Neural cell (in vitro differentiated cells): ENCODE data around the gene GRB2. TPM values are rescaled to one million over a fixed set of nuclear protein-coding genes. Genes with fewer than 3 reads are reported as not detected.

Experiments used
- H2AFZ ChIP-seq: fragments of 200-600, 300-800 bp; sonication (generic), shearing (Covaris generic); 2 replicates; pipeline ENCODE4 v1.6.0; 2014; ENCODE audit warnings: low read depth, mild to moderate bottlenecking, antibody characterized with exemption, low read length, moderate library complexity
- H3F3A ChIP-seq: fragments of 200-600 bp; shearing (Covaris generic); 2 replicates; pipeline ENCODE4 v1.6.1; 2016; ENCODE audit warnings: mild to moderate bottlenecking, moderate library complexity, mixed read lengths, antibody characterized with exemption, low read length; ENCODE audit not compliant: insufficient read depth, poor library complexity, severe bottlenecking
- H3K27ac ChIP-seq: fragments of 200-600, 300-800 bp; sonication (generic), shearing (Covaris generic); 2 replicates; pipeline ENCODE4 v1.5.1; 2014; ENCODE audit warnings: mild to moderate bottlenecking, low read length, moderate library complexity
- H3K27me3 ChIP-seq: fragments of 300-800, 200-600 bp; sonication (generic), shearing (Covaris generic); 2 replicates; pipeline ENCODE4 v1.6.0; 2014; ENCODE audit warnings: mild to moderate bottlenecking, low read depth, low read length, moderate library complexity; ENCODE audit not compliant: insufficient read depth
- H3K36me3 ChIP-seq: fragments of 300-800, 200-600 bp; sonication (generic), shearing (Covaris generic); 2 replicates; pipeline ENCODE4 v1.5.1; 2014; ENCODE audit warnings: mild to moderate bottlenecking, antibody characterized with exemption, low read length, moderate library complexity; ENCODE audit not compliant: insufficient read depth
- H3K4me2 ChIP-seq: fragments of 300-800, 200-600 bp; sonication (generic), shearing (Covaris generic); 2 replicates; pipeline ENCODE4 v1.6.0; 2014; ENCODE audit warnings: mild to moderate bottlenecking, low read length
- H3K4me3 ChIP-seq: fragments of 300-800, 200-600 bp; sonication (generic), shearing (Covaris generic); 2 replicates; pipeline ENCODE4 v1.5.1; 2014; ENCODE audit warnings: mild to moderate bottlenecking, low read length, moderate library complexity
- H3K79me2 ChIP-seq: fragments of 200-600 bp; shearing (Covaris generic); replicated peaks from 2 replicates; pipeline ENCODE4 v1.6.0; 2014; ENCODE audit warnings: mild to moderate bottlenecking, low read length, moderate library complexity; ENCODE audit not compliant: insufficient read depth
- H3K9ac ChIP-seq: fragments of 300-800, 200-600 bp; sonication (generic), shearing (Covaris generic); 2 replicates; pipeline ENCODE4 v1.6.1; 2016; ENCODE audit warnings: mild to moderate bottlenecking, low read length, mixed read lengths
- H3K9me2 ChIP-seq: fragments of 200-600 bp; shearing (Covaris generic); 2 replicates; pipeline ENCODE4 v1.6.1; 2016; ENCODE audit warnings: mild to moderate bottlenecking, low read length, mixed read lengths; ENCODE audit not compliant: insufficient read depth
- H3K9me3 ChIP-seq: fragments of 200-600, 300-800 bp; sonication (generic), shearing (Covaris generic); 2 replicates; pipeline ENCODE4 v1.6.1; 2016; ENCODE audit warnings: mild to moderate bottlenecking, mixed run types, low read length, moderate library complexity, mixed read lengths
- H4K20me1 ChIP-seq: fragments of 200-600 bp; shearing (Covaris generic); 2 replicates; pipeline ENCODE4 v1.6.1; 2016; ENCODE audit warnings: mild to moderate bottlenecking, mixed run types; ENCODE audit not compliant: insufficient read depth
- EP300 ChIP-seq: fragments of 450-650 bp; conservative IDR thresholded peaks from 2 replicates; pipeline ENCODE4 v1.6.1; 2014; ENCODE audit warnings: antibody characterized with exemption, mild to moderate bottlenecking, moderate library complexity; ENCODE audit not compliant: poor library complexity, severe bottlenecking
- EZH2 ChIP-seq: fragments of 200-600, 300-800 bp; shearing (Covaris generic), sonication (generic); IDR thresholded peaks from 2 replicates; pipeline ENCODE4 v1.6.1; 2014; ENCODE audit warnings: antibody characterized with exemption, low read length, borderline replicate concordance, mild to moderate bottlenecking; ENCODE audit not compliant: insufficient read depth, poor library complexity, severe bottlenecking
- MXI1 ChIP-seq: fragments of 450-650 bp; conservative IDR thresholded peaks from 2 replicates; pipeline ENCODE4 v1.6.1; 2014; ENCODE audit warnings: antibody characterized with exemption, mild to moderate bottlenecking; ENCODE audit not compliant: poor library complexity, severe bottlenecking
- POLR2AphosphoS5 ChIP-seq: IDR thresholded peaks from 2 replicates; pipeline ENCODE4 v1.6.1; 2012
- RAD21 ChIP-seq: fragments of 450-650 bp; conservative IDR thresholded peaks from 2 replicates; pipeline ENCODE4 v1.6.1; 2014; ENCODE audit warnings: antibody characterized with exemption, mild to moderate bottlenecking, moderate library complexity
- SMC3 ChIP-seq: fragments of 450-650 bp; conservative IDR thresholded peaks from 2 replicates; pipeline ENCODE4 v1.6.1; 2014; ENCODE audit warnings: antibody characterized with exemption, mild to moderate bottlenecking, moderate library complexity; ENCODE audit not compliant: poor library complexity
- TAF1 ChIP-seq: IDR thresholded peaks from 2 replicates; pipeline ENCODE4 v1.6.1; 2012; ENCODE audit warnings: low read depth
- polyA plus RNA-seq: library from polyadenylated mRNA; depleted of rRNA; stranded (reverse); fragments of >200 nt; gene quantifications from 2 replicates; pipeline ENCODE4 v1.2.3, GENCODE V29; 2014
- TF ChIP-seq, protein P1 (sequence below): IDR thresholded peaks from 2 replicates; pipeline ENCODE4 v1.6.1; 2012; ENCODE audit warnings: borderline replicate concordance
- TF ChIP-seq, protein P2 (sequence below): fragments of 450-650 bp; IDR thresholded peaks from 2 replicates; pipeline ENCODE4 v1.5.1; 2014; ENCODE audit warnings: antibody characterized with exemption, mild to moderate bottlenecking, moderate library complexity; ENCODE audit not compliant: poor library complexity, severe bottlenecking

The GRB2 gene
- polyA plus RNA-seq, 1 donor from 2014 or later = 134 TPM

DNA sequence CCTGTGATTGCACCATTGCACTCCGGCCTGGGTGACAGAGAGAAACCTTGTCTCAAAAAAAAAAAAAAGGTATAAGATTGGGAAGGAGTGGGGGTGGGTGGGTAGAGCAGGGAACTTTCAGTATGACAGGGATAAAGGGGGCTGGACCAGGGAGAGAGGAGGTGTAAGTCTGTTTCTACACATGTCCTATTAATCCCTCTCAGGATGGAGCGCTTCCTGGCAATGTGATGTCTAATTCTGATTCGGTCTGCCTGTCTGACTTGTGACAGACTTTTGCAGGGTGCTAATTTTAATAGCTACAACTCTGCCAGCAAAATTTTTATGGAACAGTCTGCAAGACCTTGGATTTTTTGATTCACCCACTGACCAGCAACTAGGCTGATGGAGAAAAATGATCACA, 62.5 kb downstream of the GRB2 start:
- Histone ChIP-seq H3K9me3 (no peaks in the 10 kb centered on the region), H4K20me1 (peaks cover 3% of the 10 kb centered on the region), H2AFZ (no peak overlapping the region), H3K9ac (no peak overlapping the region), H3F3A (no peaks in the 10 kb centered on the region), H3K9me2 (no peaks in the 10 kb centered on the region), H3K4me2 (no peak overlapping the region), H3K4me3 (no peak overlapping the region), H3K79me2 (peaks cover 32% of the 10 kb centered on the region), H3K27ac (no peak overlapping the region), H3K27me3 (no peaks in the 10 kb centered on the region), H3K36me3 (no peaks in the 10 kb centered on the region)
- TF ChIP-seq, protein P1, sequence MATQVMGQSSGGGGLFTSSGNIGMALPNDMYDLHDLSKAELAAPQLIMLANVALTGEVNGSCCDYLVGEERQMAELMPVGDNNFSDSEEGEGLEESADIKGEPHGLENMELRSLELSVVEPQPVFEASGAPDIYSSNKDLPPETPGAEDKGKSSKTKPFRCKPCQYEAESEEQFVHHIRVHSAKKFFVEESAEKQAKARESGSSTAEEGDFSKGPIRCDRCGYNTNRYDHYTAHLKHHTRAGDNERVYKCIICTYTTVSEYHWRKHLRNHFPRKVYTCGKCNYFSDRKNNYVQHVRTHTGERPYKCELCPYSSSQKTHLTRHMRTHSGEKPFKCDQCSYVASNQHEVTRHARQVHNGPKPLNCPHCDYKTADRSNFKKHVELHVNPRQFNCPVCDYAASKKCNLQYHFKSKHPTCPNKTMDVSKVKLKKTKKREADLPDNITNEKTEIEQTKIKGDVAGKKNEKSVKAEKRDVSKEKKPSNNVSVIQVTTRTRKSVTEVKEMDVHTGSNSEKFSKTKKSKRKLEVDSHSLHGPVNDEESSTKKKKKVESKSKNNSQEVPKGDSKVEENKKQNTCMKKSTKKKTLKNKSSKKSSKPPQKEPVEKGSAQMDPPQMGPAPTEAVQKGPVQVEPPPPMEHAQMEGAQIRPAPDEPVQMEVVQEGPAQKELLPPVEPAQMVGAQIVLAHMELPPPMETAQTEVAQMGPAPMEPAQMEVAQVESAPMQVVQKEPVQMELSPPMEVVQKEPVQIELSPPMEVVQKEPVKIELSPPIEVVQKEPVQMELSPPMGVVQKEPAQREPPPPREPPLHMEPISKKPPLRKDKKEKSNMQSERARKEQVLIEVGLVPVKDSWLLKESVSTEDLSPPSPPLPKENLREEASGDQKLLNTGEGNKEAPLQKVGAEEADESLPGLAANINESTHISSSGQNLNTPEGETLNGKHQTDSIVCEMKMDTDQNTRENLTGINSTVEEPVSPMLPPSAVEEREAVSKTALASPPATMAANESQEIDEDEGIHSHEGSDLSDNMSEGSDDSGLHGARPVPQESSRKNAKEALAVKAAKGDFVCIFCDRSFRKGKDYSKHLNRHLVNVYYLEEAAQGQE = no peak

GRCh38 chr17:75341784-75342486, 63.5 kb downstream of the GRB2 start:
- H4K20me1 ChIP-seq = peaks cover 2% of the 10 kb centered on the region
- H3K36me3 ChIP-seq = no peaks in the 10 kb centered on the region
- H3K27me3 ChIP-seq = no peaks in the 10 kb centered on the region
- no peak overlapping the region for H3K9ac ChIP-seq
- H3F3A ChIP-seq = no peaks in the 10 kb centered on the region
- no peak overlapping the region for H3K4me2 ChIP-seq
- no peak overlapping the region for H3K4me3 ChIP-seq
- no peak overlapping the region for H3K27ac ChIP-seq
- H2AFZ ChIP-seq = no peak overlapping the region
- TF ChIP-seq TAF1 = no peak
- TF ChIP-seq RAD21 = no peak
- no peak for TF ChIP-seq EZH2
- no peak for TF ChIP-seq POLR2AphosphoS5
- TF ChIP-seq, protein P1 = no peak
- no peak for TF ChIP-seq MXI1
- no peak for TF ChIP-seq EP300
- TF ChIP-seq, protein P2, sequence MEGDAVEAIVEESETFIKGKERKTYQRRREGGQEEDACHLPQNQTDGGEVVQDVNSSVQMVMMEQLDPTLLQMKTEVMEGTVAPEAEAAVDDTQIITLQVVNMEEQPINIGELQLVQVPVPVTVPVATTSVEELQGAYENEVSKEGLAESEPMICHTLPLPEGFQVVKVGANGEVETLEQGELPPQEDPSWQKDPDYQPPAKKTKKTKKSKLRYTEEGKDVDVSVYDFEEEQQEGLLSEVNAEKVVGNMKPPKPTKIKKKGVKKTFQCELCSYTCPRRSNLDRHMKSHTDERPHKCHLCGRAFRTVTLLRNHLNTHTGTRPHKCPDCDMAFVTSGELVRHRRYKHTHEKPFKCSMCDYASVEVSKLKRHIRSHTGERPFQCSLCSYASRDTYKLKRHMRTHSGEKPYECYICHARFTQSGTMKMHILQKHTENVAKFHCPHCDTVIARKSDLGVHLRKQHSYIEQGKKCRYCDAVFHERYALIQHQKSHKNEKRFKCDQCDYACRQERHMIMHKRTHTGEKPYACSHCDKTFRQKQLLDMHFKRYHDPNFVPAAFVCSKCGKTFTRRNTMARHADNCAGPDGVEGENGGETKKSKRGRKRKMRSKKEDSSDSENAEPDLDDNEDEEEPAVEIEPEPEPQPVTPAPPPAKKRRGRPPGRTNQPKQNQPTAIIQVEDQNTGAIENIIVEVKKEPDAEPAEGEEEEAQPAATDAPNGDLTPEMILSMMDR = no peak
- no peak for TF ChIP-seq SMC3
- H3K79me2 ChIP-seq = peaks cover 27% of the 10 kb centered on the region
- no peaks in the 10 kb centered on the region for H3K9me2 ChIP-seq
- no peaks in the 10 kb centered on the region for H3K9me3 ChIP-seq
